ENCODE measurements around the gene SP140L.

DNA sequence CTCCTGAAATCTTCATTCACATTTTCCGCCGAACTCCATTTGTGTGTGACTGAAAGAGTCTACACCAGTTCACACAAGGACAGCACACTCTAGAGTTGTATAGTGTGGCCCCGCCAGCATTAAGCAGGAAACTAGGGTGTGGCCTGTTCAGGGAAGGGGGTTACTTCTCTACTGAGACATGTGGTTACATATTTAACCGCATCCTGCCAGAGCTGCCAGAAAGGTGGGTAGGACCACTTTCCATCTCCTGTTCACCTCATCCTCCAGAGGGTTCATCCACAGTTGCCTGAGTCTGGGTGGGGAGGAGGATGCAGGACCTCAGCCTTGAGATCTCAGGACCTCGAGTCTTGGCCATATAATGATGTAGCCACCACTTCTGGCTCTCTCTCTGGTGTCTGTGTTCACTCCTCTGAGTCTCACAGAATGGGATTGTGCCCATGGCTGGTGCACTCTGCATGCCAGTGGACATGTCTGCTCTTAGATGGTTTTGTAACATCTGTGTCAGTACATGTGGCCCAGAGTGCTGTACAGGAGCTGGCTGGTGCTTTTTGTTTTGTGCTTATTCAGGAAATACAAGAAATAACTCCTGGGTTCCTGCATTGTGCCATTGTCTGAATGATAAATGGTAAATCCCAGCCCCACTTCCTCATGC is 7.7 kb upstream of the SP140L start:
- TF ChIP-seq EZH2 (IDR thresholded peaks at IDR 0.05; ENCODE audit: insufficient read depth, poor library complexity, severe bottlenecking) = no peak
- no peak for TF ChIP-seq EZH2phosphoT487 (IDR thresholded peaks at IDR 0.05; ENCODE audit: insufficient read depth, low read depth)
